Stromal cell of bone marrow (primary cell): Measurements from ENCODE around the gene UPK1B.

ENCODE experiments used
- DNase-seq: peaks from one replicate; pipeline ENCODE4 v3.0.0-alpha.2; 2012; ENCODE audit warnings: low read depth

The UPK1B gene

GRCh38 chr3:119176778-119177177 is 3.4 kb downstream of the UPK1B start:
- DNase-seq: no peak

GRCh38 chr3:119177321-119177720 is 3.9 kb downstream of the UPK1B start:
- DNase-seq: no peak

GRCh38 chr3:119181765-119182164 is 8.4 kb downstream of the UPK1B start:
- DNase-seq: no peak

GRCh38 chr3:119184111-119184510 is 10.7 kb downstream of the UPK1B start:
- no peak for DNase-seq

GRCh38 chr3:119184796-119185570 is 11.6 kb downstream of the UPK1B start:
- DNase-seq: peak; percentile 92

GRCh38 chr3:119187266-119187665 is 13.9 kb downstream of the UPK1B start:
- DNase-seq: no peak

- DNase-seq: no peak
Observed at GRCh38 chr3:119191800-119192199, 18.4 kb downstream of the UPK1B start.

GRCh38 chr3:119194237-119195150 is 21.1 kb downstream of the UPK1B start:
- DNase-seq: no peak

GRCh38 chr3:119195151-119195476 is 21.7 kb downstream of the UPK1B start:
- no peak for DNase-seq

- DNase-seq: no peak
Observed at GRCh38 chr3:119195911-119196310, 22.5 kb downstream of the UPK1B start.

GRCh38 chr3:119205209-119205608 is 31.8 kb downstream of the UPK1B start:
- no peak for DNase-seq

GRCh38 chr3:119205685-119206084 is 32.3 kb downstream of the UPK1B start:
- no peak for DNase-seq

- DNase-seq: no peak
Observed at GRCh38 chr3:119206611-119207511, 33.5 kb downstream of the UPK1B start.

GRCh38 chr3:119207512-119207875 is 34.1 kb downstream of the UPK1B start:
- no peak for DNase-seq

- no peak for DNase-seq
Observed at GRCh38 chr3:119211193-119211592, 37.8 kb downstream of the UPK1B start.

- no peak for DNase-seq
Observed at GRCh38 chr3:119211803-119212202, 38.4 kb downstream of the UPK1B start.

- DNase-seq: no peak
Observed at GRCh38 chr3:119219069-119219468, 45.7 kb downstream of the UPK1B start.

- no peak for DNase-seq
Observed at GRCh38 chr3:119220198-119220597, 46.8 kb downstream of the UPK1B start.

GRCh38 chr3:119220970-119221667 is 47.7 kb downstream of the UPK1B start:
- DNase-seq: no peak

GRCh38 chr3:119221779-119222320 is 48.5 kb downstream of the UPK1B start:
- no peak for DNase-seq

GRCh38 chr3:119222391-119222790 is 49.0 kb downstream of the UPK1B start:
- no peak for DNase-seq
